ENCODE results near the gene POLR3GL.
"Not testable (repeated sequence)": the region's sequence is repeated elsewhere in the genome, so short reads cannot be mapped to it uniquely, and the experiment has no call there.

POLR3GL gene, protein sequence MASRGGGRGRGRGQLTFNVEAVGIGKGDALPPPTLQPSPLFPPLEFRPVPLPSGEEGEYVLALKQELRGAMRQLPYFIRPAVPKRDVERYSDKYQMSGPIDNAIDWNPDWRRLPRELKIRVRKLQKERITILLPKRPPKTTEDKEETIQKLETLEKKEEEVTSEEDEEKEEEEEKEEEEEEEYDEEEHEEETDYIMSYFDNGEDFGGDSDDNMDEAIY

DNA sequence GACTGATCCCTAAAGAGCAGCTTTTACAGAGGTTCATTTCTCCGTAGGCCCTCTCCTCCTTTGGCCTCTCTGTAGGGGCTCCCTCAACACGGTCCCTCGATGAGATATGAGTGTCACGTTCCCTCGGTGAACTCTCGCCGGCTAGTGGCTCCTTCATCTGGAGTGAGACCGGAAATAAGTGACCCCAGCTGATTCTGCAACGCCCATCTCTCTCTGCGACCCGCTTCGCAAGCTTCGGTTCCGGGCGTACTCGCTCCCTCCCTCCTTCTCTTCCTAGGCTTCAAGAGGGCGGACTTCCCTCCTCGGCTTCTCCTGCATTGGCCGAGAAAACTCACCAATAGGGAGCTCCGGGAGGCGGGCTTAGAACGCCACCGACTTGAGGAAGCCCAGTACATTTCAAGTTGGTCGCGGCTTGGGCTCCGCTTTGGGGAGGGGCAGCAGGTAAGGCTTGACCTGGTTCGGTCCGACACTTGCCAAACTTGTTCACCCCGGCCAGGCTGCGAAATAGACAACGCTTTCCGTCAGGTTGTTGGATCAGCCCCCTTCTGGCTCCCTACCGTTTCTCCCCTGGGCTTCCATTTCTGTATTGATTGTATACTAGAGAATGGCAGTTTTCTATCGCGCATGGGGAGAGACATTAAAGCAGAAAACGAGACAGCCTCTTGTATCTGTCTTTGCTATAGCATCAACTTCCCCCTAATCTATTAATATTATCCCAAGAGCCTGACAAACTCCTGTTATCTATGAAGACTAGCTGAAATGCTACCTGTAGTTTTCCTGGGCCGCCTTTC lies at the start of gene POLR3GL, which contains the start of gene ANKRD34A:
Gene POLR3GL, plus strand, starts transcription at position 363 of the 791 bp plus-strand sequence. CDS start 10,176 bp downstream, outside the sequence.
Gene ANKRD34A, minus strand, starts transcription at position 248 of the 791 bp plus-strand sequence. CDS start 2,816 bp downstream, outside the sequence.
- DNase-seq (ENCODE audit: low read depth) = peak; percentile 82

DNA sequence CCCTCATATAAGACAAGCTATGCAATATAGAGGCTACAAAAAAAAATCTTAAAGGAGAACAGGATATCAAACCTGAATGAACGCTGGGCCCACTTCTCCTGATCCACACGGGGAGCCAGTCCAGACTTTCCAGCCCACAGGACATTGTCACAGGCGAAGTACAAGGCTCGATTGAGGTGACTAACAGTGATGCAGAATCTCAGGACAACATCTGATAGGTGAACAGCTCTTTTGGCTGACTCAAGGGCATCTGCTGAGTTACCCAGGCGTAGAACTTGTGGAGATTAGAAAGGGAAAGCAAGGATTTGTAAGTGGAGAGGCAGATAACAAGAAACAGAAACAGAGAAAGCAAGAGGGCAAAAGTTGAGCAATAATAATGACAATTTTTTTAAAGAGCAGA lies 47.7 kb upstream of the POLR3GL start:
- no peak for DNase-seq (ENCODE audit: low read depth)

DNA sequence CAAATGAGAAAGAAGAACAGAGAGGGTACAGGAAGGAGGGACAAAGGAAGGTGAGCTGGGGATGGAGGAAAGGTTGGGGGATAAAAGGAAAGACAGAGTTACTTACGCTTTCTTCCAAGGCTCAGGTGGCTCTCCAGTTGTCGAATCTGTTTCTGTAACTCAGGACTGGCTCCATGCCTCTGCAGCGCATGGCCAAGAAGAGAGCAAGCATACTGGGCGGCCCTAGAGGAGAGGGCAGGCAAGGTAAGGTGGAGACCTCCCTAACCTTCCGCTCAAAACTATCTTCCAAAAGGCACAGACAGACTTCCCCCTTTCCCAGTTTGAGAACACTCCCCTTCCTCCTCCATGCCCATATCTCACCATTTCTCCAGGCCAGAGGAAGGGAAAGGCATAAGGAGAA lies 46.9 kb upstream of the POLR3GL start:
- DNase-seq (ENCODE audit: low read depth) = no peak

DNA sequence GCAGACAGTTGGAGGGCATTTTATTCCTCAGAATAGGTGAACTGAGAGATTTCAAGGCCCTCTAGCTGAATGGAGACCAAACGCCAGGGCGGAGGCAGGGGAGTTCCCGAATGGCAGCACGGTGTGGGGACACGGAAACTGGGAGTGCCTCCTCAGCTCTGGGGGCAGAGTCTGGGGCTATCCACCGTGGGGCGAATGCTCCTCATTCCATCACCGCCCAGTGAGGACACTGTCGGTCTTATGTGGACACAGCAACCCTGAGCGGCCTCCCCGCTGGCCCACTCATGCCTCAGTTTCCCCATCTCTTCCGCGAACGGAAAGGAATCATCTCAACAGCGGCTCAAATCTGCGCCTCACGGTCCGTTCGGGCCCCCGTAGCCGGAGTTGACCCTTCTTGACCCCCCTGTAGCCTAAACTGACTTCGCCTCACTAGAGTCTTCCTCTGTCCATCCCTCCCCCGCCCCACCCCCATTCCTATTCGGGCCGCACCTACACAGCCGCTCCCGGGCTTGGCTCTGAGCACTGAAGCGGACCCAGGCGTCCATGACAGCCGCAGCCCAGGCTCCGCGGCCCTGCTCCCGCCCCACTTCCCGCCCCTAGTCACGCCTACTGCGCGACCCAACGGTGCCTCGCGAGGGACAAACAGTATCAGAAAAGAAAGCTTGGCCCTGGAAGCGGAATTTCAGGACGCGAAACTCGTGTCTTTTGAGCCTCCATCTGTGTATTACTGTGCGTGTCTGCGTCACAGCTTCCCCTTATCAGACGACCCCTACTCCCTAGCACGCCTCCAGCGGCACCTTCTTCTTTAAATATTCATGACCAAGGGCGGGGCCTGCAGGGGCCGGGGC lies 46.1 kb upstream of the POLR3GL start, which contains the start of gene PEX11B:
Gene PEX11B, minus strand, starts transcription at position 574 of the 848 bp plus-strand sequence. Its CDS starts 29 bp downstream, at position 545.
- DNase-seq (ENCODE audit: low read depth) = peak; percentile 87

DNA sequence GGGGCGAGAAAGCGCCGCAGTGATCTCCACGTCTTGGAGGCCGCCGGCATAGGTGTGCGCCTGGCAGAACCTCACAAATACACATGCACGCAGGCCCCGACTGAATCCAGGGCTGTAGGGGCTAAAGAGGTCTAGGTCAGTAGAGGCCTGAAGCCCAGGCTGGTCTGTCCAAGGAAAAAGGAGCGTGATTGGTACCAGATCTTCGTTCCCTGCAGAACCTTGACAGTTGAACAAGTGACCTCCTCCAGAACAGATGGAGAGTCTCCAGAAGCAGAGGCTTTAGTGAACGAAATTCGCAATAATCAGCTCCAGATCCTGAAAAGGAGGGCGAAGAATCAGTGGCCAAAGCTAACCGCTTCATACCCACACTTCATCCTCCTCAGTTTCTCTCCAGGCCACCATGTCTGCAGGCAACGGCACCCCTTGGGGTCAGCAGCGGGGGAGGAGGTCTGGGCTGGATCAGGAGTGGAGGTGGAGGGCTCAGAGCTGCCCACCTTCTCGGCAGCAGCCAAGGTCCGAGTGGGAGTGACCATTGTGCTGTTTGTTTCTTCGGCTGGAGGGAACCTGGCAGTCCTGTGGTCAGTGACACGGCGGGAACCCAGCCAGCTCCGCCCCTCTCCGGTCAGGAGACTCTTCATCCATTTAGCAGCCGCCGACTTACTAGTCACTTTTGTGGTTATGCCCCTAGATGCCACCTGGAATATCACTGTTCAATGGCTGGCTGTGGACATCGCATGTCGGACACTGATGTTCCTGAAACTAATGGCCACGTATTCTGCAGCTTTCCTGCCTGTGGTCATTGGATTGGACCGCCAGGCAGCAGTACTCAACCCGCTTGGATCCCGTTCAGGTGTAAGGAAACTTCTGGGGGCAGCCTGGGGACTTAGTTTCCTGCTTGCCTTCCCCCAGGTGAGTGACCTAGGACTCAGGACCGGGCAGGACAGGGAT lies 45.2 kb upstream of the POLR3GL start:
- DNase-seq (ENCODE audit: low read depth) = no peak

DNA sequence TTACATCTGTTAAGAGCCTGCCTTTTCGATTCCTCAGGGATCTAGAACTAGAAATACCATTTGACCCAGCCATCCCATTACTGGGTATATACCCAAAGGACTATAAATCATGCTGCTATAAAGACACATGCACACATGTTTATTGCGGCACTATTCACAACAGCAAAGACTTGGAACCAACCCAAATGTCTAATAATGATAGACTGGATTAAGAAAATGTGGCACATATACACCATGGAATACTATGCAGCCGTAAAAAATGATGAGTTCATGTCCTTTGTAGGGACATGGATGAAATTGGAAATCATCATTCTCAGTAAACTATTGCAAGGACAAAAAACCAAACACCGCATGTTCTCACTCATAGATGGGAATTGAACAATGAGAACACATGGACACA lies 44.2 kb upstream of the POLR3GL start:
- DNase-seq (ENCODE audit: low read depth) = not testable (repeated sequence)

DNA sequence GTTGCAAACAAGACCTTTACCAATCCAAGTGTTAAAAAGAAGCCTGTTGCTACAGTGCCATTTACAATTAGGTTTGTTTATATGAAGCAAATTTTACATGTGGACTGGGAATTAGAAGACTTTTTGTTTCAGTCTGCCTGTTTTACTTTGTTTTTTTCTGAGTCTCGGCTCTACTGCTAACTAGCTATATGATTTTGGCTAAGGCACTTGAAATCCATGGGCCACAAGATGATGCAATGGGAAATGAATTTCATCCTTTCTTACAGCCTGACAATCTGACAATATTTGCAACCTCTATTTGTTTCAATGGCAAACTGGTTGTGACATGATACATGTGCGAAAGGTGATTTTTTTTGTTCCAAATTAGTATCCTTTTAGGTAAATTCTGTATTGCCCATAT lies 42.2 kb upstream of the POLR3GL start:
- no peak for DNase-seq (ENCODE audit: low read depth)

DNA sequence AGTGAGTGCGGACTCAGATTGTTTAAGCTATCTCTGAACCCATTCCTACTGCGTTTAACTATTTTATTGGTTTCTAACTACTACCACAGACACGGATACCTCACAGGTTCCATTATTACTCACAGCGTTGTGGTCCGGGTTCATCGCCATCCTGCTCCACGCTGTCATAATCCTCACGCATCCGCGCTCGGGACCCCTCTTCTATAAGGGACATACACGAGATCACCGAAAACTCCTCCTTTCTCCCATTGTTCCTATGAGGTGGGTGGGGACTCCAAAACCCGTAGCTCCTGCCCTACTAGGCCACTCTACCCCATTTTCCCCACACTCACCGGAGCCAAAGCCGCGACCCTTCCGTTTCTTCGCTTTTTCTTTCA lies 37.8 kb upstream of the POLR3GL start:
- peak; percentile 38 for DNase-seq (ENCODE audit: low read depth)

DNA sequence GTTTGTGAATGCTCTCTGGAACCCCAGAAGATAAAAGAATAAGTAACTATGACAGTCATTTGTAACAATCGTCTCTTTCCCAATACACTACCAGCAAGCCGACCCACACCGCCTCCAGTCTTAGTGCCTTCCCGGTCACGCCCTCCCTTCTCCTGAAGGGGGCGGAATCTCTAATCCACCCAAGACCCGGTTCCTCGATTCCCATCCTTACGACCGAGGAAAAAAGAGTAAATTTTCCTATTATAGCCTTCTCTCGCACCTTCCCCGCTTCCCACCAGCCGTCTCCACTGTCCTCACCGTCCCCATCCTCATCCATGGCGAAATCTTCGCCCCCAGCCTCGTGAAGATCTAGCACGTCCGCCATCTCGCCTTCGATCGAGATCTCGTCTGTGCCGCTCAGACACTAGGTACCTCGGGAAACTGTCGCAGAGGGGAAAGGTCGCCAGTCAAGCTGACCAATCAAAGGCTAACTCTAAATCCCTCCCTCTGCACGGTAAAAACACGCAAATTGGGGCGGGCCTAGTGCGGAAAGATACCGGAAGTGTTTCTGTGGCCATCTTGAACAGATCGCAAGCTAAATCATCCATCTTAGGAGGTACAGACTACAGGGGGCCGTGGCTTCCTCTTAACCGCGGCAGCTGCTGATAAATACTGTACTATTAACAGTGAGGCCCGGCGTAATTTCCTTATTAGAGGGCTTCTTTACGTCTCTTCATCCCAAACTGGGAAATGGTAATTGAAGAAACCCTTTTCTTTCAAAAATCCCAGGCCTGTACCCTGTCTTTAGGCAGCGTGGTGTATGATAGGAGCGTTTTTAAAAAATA lies 37.2 kb upstream of the POLR3GL start, which contains the start of gene RBM8A:
Gene RBM8A, minus strand, starts transcription at position 422 of the 824 bp plus-strand sequence. Its CDS starts 58 bp downstream, at position 364.
- peak; percentile 93 for DNase-seq (ENCODE audit: low read depth)

DNA sequence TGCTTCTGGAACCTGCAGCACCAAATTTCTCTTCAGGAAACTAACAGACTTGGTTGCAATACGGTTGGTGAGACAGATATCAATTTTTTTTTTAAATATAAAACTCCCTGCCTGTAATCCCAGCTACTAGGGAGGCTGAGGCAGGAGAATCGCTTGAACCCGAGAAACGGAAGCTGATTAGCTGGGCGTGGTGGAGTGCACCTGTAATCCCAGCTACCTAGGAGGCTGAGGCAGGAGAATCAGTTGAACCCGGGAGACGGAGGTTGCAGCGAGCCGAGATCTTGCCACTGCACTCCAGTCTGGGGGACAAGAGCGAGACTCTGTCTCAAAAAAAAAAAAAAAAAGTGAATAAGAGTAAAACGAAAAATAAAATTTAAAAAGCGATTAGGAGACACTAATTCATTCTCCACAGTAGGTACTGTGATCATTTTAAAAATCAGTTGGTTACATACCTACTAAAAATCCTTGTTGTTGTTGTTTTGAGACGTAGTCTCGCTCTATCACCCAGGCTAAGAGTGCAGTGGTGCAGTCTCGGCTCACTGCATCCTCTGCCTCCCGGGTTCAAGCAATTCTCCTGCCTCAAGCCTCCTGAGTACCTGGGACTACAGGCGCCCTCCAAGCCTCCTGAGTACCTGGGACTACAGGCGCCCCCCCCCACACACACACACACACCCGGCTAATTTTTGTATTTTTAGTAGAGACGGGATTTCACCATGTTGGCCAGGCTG lies 36.4 kb upstream of the POLR3GL start:
- no peak for DNase-seq (ENCODE audit: low read depth)

DNA sequence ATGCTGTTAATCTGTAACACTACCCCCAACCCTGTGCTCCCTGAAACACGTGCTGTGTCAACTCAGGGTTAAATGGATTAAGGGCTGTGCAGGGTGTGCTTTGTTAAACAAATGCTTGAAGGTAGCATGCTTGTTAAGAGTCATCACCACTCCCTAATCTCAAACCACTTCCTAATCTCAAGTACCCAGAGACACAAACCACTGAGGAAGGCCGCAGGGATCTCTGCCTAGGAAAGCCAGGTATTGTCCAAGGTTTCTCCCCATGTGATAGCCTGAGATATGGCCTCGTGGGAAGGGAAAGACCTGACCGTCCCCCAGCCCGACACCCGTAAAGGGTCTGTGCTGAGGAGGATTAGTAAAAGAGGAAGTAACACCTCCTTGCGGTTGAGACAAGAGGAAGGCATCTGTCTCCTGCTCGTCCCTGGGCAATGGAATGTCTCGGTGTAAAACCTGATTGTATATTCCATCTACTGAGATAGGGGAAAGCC lies 31.9 kb upstream of the POLR3GL start:
- DNase-seq (ENCODE audit: low read depth) = not testable (repeated sequence)

DNA sequence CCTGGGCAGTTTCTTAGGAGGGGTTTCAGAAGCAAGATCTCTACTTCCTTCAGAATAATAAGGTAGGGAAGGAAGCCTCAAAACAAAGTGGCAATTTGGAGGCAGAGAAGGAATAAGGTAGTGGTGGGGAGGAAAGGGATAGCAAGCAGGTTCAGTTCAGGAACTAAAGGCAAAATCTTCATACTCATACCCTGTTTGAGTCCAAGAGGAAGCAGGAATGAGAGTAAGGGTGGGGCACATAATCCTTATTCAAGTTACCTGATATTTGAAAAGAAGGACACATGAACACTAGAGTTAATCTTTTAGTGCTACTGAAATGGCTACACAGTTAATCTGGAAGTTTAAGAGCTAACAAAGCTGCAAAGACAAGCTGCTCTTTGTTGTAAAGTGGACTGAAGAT lies 28.8 kb upstream of the POLR3GL start:
- DNase-seq (ENCODE audit: low read depth) = no peak

DNA sequence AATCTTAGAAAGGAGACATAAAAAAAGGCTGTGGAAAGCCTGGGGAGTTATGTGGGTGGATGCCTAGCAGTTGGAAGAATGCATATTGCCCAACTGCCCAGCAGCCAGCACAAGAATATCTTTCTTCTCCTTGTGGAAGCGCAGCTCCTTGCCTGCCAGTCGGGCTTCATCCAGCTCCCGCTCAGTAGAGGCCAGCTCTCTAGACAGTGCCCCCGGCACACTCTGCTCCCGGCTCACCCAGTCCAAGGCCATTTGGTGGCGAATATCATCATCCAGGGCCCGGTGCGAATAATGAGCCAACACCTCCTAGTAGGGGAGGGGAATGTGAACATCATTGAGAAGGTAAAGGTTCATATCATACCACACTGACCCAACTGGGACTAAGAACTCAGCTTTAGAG lies 28.2 kb upstream of the POLR3GL start:
- DNase-seq (ENCODE audit: low read depth) = no peak

DNA sequence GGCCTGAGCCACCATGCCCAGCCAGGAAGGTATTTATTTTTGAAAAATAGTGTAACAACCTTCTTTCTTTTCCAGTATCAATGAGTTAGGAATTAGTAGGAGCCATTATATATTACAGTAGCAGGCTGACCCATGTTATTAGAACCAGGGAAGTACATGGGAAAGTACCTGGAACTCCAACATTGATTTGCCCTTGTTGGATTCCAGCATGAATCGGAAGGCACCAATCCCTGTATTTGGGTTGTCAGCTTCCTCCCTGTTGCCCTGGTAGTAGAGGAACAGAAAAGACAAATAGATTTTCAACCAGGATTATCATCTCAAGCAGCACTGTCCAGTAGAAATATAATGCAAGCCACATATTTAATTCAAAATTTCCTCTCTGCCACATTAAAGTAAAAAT lies 27.1 kb upstream of the POLR3GL start:
- no peak for DNase-seq (ENCODE audit: low read depth)

DNA sequence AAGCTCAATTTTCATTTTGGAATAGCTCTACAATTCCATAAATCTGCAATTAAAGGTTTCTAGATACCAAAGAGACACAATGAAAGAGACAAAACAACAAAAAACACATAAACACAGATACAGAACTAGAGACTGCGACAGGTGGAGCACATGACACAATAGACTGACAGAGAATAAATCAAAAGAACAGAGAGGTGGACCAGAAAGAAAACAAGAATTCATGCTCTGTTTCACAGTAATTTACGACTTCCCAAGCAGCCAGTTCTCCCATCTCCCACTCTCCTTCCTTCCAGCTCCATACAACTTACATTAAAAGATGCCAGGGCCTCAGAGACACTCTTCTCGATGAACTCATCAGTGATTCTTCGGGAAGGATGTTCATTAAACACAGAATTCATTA lies 22.1 kb upstream of the POLR3GL start:
- DNase-seq (ENCODE audit: low read depth) = no peak

DNA sequence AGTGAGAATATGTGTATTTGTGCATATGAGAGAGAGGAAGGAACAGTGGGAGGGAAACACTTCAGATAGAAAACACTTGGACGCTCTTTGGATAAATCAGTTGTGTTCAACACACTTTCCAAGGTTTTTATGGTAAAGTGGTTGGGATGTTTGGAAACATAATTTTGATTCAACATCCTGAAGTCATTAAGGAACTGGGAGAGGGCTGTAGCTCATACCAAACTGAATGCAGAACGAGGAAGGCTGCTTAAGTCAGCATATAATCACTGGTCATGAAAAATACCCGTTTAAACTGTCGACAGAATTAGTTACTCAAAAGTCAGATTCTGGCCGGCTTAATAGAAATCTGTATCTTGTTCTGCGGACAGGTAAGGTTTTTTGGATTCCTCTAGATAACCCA lies 21.6 kb upstream of the POLR3GL start:
- DNase-seq (ENCODE audit: low read depth) = no peak

DNA sequence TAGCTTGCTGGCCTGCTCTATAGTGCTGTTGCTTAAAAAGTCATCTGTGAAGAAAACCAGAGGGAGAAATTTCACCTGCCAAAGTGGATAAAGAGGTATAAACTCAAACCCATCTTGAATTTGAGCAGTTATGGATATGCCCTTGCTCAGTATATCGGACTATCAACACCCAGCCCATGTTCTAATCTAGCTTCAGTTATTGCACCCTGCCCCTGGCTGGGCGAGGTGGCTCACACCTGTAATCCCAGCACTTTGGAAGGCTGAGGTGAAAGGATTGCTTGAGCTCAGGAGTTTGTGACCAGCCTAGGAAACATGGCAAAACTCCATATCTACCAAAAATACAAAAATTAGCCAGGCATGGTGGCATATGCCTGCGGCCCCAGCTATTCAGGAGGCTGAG lies 20.0 kb upstream of the POLR3GL start:
- DNase-seq (ENCODE audit: low read depth) = no peak

DNA sequence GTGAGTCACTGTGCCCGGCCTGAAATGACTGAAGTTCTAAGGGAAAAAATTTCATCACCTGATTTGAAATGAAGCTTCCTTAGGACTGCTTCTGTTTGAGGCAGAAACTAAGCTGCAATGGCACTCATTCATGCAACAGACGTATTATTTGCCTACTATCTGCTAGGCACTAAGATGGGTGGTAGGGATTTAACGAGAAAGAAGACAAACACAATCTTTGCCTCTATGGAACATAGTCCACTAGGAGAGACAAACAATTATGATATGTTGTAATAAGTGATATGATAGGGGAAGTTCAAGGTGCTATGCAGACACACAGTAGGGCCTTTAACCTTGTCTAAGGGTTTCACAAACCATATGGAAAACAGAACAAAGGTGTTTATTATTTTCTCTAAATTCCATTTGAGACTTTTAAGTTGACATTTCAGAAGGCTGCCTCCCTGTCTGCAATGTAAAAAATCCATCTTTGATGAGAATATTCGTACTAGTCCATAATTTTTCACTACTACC lies 18.0 kb upstream of the POLR3GL start:
- no peak for DNase-seq (ENCODE audit: low read depth)

DNA sequence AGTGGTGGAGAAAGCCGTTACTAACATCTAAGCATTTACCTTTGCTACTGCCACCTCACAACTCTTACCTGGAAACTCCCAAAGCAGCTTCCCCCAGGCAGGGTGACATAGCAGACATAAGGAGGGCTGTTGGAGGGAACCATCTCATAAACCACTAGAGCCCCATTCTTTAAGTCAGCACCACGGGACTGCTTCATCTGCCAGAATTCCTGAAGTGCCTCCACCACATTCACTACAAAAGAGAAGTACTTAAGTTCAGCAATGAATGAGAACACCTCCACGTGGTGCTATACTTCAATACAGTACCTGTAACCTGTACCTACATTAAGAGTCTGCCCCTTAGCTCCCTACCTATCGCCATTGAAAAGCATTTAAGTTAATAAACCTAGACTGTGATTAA lies 16.9 kb upstream of the POLR3GL start:
- no peak for DNase-seq (ENCODE audit: low read depth)
